Large intestine (tissue), 3 donors: ENCODE measurements around the gene OR2T1. TPM values are rescaled to one million over a fixed set of nuclear protein-coding genes. Genes with fewer than 3 reads are reported as not detected.
"Not testable (repeated sequence)": the region's sequence is repeated elsewhere in the genome, so short reads cannot be mapped to it uniquely, and the experiment has no call there.

Experiments
- DNase-seq, 2 donors: peaks; one replicate each; pipeline versions ENCODE4 v3.0.0 to v3.0.0-alpha.2; 2013
- H3K27ac ChIP-seq: one replicate; pipeline ENCODE4 v1.5.1; 2013; ENCODE audit warnings: low read length
- H3K27me3 ChIP-seq: 2 replicates; pipeline ENCODE4 v1.6.1; 2013; ENCODE audit warnings: low read length; ENCODE audit not compliant: control insufficient read depth, insufficient read depth
- H3K36me3 ChIP-seq: 2 replicates; pipeline ENCODE4 v1.6.1; 2013; ENCODE audit warnings: low read length; ENCODE audit not compliant: control insufficient read depth, insufficient read depth
- H3K4me1 ChIP-seq: one replicate; pipeline ENCODE4 v1.6.1; 2013; ENCODE audit warnings: low read length; ENCODE audit not compliant: control insufficient read depth, insufficient read depth
- H3K4me3 ChIP-seq: one replicate; pipeline ENCODE4 v1.5.1; 2013; ENCODE audit warnings: low read length
- H3K9me3 ChIP-seq: one replicate; pipeline ENCODE4 v1.6.1; 2013; ENCODE audit warnings: mild to moderate bottlenecking, low read depth, low read length, moderate library complexity; ENCODE audit not compliant: control insufficient read depth
- WGBS: methylation state at CpG from one replicate; pipeline ENCODE4 v1.1.5; 2013; ENCODE audit warnings: low lambda C conversion rate; ENCODE audit not compliant: insufficient coverage; 5-methylcytosine and 5-hydroxymethylcytosine counted together
- polyA plus RNA-seq: library from polyadenylated mRNA; unstranded; fragments of 120-200 nt; gene quantifications from one replicate; pipeline ENCODE4 v1.2.1, GENCODE V29; 2013

The OR2T1 gene
- polyA plus RNA-seq, 1 donor = not detected

DNA sequence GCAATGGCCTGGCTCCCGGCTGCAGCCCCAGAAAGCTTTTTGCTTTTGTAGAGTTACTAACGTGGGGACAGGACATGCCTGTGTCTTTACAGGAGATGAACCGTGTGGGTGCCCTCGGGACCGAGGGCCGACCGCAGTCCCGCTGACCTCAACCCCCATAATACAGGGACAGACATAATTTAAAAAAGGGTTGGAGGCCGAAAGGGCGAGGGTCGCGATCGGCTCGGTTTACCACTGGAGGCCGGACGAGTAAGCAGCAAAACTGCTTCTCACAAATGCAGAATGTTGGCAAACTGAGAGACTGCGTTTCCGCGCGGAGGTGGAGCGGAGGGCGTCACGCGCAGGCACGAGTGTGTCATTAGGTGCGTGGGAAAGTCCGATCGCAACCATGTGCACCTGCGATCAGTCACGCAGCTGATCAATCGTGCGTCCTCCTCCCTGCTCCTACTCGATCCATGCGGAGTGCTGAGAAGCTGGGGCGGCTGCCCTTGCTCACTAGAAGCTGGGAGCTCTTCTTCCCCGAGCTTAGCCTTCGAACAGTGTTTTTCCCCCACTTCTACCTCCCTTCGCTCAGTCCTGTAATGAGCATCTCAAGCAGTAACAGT lies 31.1 kb downstream of the OR2T1 start:
- WGBS = no CpG with 5 or more reads among the region's 38 CpGs
- not testable (repeated sequence) for DNase-seq, H3K36me3 ChIP-seq, H3K27me3 ChIP-seq, H3K4me1 ChIP-seq, H3K27ac ChIP-seq, H3K4me3 ChIP-seq, H3K9me3 ChIP-seq

DNA sequence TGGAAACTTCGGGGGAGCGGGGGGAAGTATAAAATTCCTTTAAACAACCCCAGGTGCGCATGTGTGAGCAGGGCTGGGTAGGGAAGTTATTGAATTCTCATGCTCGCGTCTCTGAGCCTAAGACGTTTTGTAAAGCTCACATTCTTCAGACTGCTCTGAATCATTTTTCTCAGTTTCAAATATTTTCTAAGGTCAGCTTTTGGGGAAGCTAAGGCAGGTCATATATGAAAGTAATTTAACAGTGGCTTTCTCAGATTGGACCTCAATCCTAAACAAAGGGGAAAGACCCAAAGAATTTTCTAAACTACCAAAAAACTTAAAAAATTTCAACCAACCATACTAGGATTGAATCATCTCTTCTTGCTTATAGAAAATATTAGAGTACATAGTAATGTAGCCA lies 32.1 kb downstream of the OR2T1 start:
- H3K4me1 ChIP-seq, H3K9me3 ChIP-seq, H3K4me3 ChIP-seq, H3K27ac ChIP-seq, DNase-seq, H3K36me3 ChIP-seq, H3K27me3 ChIP-seq: not testable (repeated sequence)
- WGBS = no CpG with 5 or more reads among the region's 6 CpGs

DNA sequence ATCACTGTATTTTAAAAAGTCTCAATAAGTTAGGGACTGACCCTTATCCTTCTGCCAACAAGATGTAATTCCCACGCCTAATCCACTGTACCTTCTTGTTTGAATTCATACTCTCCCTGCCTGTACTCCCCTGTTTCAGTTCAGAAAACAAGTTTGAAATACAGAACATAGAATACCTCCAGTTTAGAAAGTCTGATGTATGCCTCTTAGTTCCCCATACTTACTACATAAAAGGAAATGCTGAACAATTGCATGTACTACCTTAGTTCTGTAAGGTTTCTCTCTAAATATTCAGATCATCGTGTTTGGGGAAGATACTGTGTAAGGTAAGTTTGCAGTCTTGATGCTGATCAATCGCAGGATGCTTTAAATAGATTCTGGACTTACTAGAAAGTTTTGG lies 33.5 kb downstream of the OR2T1 start:
- not testable (repeated sequence) for H3K27ac ChIP-seq, H3K36me3 ChIP-seq, H3K27me3 ChIP-seq, DNase-seq, H3K9me3 ChIP-seq, H3K4me1 ChIP-seq, H3K4me3 ChIP-seq
- no CpG with 5 or more reads among the region's 3 CpGs for WGBS

DNA sequence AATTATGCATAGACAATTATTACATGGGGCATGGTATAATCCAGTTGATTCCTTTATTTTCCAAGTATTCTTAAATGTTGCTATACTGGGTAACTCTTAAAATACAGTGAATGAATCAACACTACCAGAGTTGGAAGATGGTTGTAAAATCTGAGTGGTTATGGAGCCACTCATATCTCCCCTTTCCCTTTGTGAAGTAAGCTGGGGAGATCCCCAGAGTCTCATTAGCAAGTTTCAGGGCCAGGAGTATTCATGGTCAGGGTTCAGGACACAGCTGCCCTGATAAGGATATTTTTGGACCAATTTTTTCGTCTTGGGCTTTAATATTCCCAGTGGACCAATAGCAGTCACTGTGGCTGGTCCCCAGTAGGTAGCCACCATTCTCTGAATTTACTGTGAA lies 35.8 kb downstream of the OR2T1 start:
- no CpG with 5 or more reads among the region's 1 CpG for WGBS
- not testable (repeated sequence) for DNase-seq, H3K36me3 ChIP-seq, H3K9me3 ChIP-seq, H3K4me1 ChIP-seq, H3K27ac ChIP-seq, H3K4me3 ChIP-seq, H3K27me3 ChIP-seq

DNA sequence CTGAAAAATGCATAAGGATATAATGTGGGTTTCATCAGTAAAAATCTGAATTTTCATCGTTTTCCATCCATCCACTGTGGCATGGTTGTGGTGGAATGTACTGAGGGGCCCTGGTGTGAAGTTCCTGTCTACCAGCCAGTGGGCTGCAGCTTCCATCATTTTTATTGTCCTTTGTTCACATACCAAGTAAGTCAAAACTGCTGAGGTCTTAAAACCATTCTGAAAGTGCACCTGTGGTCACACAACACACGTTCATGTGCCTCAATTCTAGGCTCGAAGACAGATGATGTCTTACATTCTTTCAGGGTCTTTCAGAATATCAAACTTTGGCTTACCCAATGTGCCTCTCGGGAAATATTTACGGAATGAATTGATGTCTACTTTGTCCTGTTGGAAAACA lies 36.4 kb downstream of the OR2T1 start:
- not testable (repeated sequence) for H3K4me3 ChIP-seq, H3K27ac ChIP-seq, H3K27me3 ChIP-seq, DNase-seq, H3K4me1 ChIP-seq, H3K9me3 ChIP-seq, H3K36me3 ChIP-seq
- WGBS = no CpG with 5 or more reads among the region's 5 CpGs

DNA sequence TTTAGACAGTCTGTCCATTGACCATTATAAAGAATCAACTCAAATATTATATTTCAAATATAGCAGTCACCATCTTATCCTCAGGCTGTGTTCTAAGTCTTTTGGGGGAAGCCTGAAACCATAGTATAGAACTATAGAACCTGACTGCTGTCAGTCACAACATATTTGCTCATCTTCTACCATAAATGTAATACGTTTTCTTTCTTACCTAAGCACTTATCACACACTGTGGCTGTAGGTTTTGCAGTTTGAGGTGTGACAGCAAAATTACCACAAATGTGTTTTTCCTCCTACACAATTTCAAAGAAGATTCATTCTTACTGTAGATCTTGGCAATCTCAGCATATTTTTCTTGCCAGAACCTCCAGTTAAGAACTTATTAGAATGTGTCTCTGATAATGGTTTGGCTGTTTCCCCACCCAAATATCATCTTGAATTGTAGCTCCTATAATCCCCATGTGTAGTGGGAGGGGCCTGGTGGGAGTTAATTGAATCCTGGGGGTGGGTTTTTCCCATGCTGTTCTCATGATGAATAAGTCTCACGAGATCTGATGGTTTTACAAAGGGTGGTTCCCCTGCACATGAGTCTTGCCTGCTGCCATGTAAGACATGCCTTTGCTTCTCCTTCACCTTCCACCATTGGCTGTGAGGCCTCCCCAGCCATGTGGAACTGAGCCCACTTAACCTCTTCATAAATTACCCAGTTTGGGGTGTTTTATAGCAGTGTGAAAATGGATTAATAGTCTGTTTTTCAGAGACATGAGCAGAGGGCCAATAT lies 39.8 kb downstream of the OR2T1 start:
- H3K4me1 ChIP-seq, H3K36me3 ChIP-seq, H3K4me3 ChIP-seq, DNase-seq, H3K27ac ChIP-seq, H3K27me3 ChIP-seq, H3K9me3 ChIP-seq: not testable (repeated sequence)
- no CpG with 5 or more reads among the region's 2 CpGs for WGBS

DNA sequence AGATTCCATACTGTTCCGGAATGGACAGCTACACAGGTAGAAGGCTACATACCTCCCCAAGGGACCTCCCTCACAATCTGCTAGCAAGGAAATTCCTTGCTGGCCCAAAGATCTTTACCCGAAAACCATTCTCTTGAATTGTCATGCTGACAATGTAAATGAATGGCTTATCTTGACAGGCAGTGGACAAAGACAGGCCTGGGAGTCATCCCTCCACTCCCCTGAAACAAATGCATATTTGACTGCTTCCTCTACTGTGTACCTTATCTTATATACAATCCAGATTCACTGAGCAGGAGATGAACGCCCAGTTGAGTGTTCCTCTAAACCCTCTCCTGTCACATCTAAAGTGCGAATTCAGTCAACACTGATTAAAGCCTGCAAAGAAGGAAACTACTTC lies 41.8 kb downstream of the OR2T1 start:
- H3K4me3 ChIP-seq, H3K27ac ChIP-seq, H3K27me3 ChIP-seq, H3K4me1 ChIP-seq, H3K36me3 ChIP-seq, H3K9me3 ChIP-seq, DNase-seq: not testable (repeated sequence)
- WGBS = no CpG with 5 or more reads among the region's 4 CpGs

DNA sequence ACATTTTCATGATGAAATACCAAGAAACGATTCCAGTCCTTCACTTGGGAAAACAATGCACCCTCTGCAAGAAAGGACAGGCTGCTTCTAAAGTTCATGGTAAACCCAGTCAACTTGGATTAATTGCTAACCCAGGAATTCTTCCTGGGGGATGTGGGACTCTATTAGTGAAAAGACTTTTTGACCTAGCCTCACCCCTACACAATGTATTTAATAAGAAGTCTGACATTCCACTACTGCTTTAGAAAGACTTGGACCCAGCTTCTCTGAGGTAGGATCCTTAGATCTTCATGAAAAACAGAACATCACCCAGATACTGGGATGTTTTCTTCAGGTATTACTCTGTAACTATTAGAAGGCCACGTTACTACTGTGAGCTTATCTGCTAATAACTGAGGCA lies 42.6 kb downstream of the OR2T1 start, which contains the start of gene OR2T2:
OR2T2 (plus strand) TSS at position 239 of the 400 bp plus-strand sequence. CDS start 7,161 bp downstream, outside the sequence.
- H3K4me3 ChIP-seq, DNase-seq, H3K27ac ChIP-seq, H3K27me3 ChIP-seq, H3K4me1 ChIP-seq, H3K36me3 ChIP-seq, H3K9me3 ChIP-seq: not testable (repeated sequence)
- no CpG with 5 or more reads among the region's 2 CpGs for WGBS

DNA sequence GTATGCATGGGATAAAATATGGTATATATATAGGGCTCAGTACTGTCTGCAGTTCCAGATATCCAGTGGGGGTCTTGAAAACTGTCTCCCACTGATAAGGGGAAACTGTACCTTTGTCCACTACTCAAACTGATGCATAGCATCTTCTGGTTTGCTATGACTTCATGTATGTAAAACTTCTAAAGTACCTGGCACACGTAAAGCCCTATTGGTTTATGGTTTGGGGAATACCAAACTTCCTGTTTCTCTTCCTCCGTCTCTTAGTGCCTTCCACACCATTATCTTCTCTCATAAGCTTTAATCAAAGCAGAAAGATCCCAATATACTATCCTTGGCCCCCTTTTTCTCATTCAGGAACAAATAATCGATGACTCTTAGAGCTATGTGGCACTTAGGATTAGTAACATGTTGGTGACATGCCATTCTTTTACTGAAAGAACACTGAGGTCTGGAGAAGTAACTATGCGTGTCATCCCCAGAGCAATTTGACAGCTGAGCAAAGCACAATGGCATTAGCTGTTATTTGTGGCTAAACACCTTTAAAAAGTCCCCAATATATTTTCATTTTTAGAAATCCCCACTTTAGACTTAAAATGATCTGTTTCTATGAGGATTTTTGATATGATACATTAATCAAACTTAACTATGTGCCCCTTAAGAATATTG lies 45.7 kb downstream of the OR2T1 start:
- no CpG with 5 or more reads among the region's 4 CpGs for WGBS
- not testable (repeated sequence) for H3K9me3 ChIP-seq, H3K36me3 ChIP-seq

DNA sequence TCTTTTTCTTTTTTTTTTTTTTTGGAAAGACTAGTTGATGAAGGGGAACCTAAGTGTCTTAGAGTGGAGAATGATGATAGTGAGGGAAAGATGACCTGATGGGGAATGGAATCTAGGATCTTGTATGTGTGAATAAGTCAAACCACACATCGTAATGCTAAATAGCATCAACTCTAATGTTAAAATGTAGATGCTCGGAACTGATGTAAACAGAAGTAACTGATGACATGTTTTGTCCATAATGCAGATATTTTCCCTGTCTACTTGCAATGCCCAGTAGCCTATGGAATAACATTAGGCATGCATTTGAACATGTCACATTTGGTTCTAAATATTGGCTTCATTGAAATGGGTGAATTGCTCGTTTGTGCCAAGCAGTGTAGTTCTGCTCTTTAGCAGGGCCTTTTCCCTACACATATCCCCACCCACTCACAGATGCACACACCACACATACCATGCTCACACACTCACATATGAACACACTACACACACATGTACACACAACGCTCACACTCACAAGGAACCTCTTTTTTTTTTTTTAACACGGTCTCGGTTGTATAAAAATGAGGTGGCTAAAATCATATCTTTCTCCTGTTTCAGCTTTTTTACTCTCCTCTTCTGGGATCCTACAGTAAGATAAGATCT lies 47.1 kb downstream of the OR2T1 start:
- not testable (repeated sequence) for H3K4me3 ChIP-seq, H3K27ac ChIP-seq, H3K27me3 ChIP-seq, DNase-seq, H3K4me1 ChIP-seq, H3K36me3 ChIP-seq, H3K9me3 ChIP-seq
- no CpG with 5 or more reads among the region's 6 CpGs for WGBS

More for the DNA sequence above, 45.7 kb downstream of the OR2T1 start:
- H3K27me3 ChIP-seq, DNase-seq, H3K4me1 ChIP-seq, H3K4me3 ChIP-seq, H3K27ac ChIP-seq: not testable (repeated sequence)
